DMS 273 (cell line): Measurements from ENCODE around the gene MAPK1IP1L.
"Not testable (repeated sequence)": the region's sequence is repeated elsewhere in the genome, so short reads cannot be mapped to it uniquely, and the experiment has no call there.

Experiments used
- DNase-seq: peaks from one replicate; lab custom pipeline; 2025; ENCODE audit not compliant: unreplicated experiment; lab: John Stamatoyannopoulos, UW

MAPK1IP1L gene

GRCh38 chr14:55051423-55052268 is at the start of gene MAPK1IP1L:
TSS of gene MAPK1IP1L (plus strand) at chr14:55051647. CDS start at chr14:55061684, 10,037 bp downstream.
- DNase-seq: peak; percentile 97

DNA sequence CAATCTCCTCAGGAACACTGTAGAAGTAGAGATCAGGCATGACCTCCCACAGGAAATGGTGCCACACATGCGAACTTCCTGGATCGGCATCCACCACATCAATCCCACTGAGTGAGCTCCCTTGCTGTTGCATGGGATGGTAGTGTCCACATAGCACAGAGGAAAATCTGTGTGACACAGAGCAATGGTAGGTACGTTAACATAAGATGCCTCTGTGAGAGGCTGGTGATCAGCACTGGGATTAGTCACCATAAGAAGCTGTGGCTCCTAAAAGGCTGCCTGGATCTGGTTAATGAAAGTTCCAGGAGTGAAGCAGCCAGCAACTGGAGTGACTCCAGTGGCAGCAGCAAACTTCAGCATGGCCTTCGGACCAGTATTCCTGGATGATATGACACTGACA is 46.4 kb upstream of the MAPK1IP1L start:
- DNase-seq: no peak

GRCh38 chr14:55015006-55015405 is 36.4 kb upstream of the MAPK1IP1L start:
- DNase-seq: no peak

DNA sequence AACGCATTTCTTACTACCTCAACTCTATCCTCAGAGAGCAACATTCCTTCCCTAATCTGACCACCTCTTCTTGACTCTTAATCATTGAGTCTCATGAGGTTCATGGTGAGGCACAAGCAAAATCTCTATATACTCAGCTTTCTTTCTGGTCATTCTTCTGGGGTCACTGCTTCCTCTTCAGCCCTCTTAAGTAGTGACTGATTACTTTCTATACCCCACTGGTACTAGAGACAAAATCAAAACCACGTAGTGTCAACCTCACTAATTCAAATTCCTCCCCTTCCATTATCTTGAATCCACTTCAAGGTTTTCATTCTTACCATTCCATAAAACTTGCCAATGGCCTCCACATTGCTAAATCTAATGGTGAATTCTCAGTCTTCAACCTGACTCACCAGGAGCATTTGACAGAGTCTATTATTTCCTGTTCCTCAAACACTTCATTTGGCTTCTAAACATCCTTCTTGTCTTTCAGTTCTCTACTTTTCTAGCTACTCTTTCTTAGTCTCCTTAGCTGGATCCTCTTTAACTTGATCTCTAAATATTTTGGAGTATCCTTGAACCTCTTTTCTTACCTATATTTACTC is 31.4 kb upstream of the MAPK1IP1L start:
- no peak for DNase-seq

- DNase-seq: not testable (repeated sequence)
Observed at GRCh38 chr14:55024365-55024764, 27.1 kb upstream of the MAPK1IP1L start.

DNA sequence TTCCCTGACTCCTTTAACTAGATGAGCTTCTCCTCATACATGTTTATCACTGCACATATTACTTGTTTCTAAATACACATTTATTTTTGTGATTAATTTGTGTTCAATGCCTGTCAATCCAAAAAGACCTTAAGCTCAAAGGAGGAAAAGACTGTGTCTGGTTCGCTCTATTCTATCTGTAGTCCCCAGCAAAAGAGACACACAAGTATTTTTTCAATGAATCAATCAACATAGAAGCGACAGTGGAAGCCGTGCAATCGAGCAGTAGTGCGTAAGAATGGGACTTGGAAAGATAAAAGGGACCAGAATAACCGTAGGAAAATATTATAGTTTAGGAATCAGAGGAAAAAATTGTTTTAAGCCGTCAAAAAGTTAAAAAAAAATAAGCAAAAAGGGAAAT is 25.5 kb upstream of the MAPK1IP1L start:
- DNase-seq: no peak

DNA sequence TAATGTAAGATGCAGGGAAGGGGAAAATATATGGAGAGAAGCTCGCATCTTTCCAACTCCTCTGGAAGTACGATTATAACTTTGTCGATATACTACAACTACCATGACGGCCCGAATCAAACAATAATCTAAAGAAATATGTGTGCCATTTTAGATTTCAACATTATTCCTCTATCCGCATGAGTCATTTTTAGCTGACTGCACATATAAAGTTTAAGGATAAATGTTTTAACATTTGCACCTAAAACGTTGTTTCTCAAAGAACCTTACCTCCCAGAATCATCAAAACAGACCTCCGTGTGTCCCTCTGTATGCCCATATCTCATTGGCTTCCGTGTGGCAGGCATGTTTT is 25.0 kb upstream of the MAPK1IP1L start:
- DNase-seq: no peak

- DNase-seq: peak; percentile 97
Observed at GRCh38 chr14:55026793-55027561, 24.5 kb upstream of the MAPK1IP1L start, which contains the start of the genes SOCS4 and WDHD1. TSS of gene SOCS4 (plus strand) at chr14:55027236. CDS start at chr14:55043042, 15,806 bp downstream. TSS of gene WDHD1 (minus strand) at chr14:55027099. CDS start at chr14:55026787, 312 bp downstream.

- peak; percentile 16 for DNase-seq
Observed at GRCh38 chr14:55028066-55028465, 23.4 kb upstream of the MAPK1IP1L start.

- no peak for DNase-seq
Observed at GRCh38 chr14:55028476-55028875, 23.0 kb upstream of the MAPK1IP1L start.

DNA sequence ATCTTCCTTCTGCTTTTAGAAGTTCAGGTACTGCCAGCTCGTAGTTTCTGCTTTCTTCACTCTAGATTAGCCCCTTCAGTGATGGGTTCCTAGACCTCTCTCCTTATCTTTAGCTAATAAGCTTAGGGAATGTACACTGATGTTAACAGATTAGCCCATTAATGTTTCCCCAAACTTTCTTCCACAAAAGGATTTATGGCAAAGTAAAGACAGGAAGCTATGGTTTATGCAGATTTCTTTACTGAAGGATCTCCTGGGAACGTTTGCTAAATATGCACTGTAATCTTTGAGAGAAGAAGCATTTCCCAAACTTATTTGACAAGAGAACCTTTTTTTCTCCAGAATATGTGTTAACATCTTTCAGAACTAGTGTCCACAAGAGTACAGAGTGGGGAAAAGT is 20.3 kb upstream of the MAPK1IP1L start:
- DNase-seq: no peak

DNA sequence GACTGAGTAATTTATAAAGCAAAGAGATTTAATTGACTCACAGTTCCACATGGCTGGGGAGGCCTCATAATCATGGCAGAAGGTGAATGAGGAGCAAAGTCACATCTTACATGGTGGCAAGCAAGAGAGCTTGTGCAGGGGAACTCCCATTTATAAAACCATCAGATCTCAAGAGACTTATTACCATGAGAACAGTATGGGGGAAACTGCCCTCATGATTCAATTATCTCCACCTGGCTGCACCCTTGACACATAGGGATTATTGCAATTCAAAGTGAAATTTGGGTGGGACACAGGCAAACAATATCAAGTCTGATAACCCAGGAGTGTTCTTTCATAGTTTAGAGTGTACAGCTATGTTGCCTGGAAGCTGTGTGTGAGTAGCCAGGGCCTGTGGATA is 13.5 kb upstream of the MAPK1IP1L start:
- not testable (repeated sequence) for DNase-seq

- no peak for DNase-seq
Observed at GRCh38 chr14:55038708-55039107, 12.7 kb upstream of the MAPK1IP1L start.

DNA sequence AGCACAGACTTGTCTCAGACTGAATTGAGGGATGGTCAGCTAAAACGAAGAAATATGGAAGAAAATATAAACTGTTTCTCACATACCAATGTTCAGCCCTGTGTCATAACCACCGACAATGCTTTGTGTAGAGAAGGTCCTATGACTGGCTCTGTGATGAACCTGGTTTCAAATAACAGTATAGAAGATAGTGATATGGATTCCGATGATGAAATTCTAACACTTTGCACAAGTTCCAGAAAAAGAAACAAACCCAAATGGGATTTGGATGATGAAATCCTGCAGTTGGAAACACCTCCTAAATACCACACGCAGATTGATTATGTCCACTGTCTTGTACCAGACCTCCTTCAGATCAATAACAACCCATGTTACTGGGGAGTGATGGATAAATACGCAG is 7.9 kb upstream of the MAPK1IP1L start:
- DNase-seq: no peak

DNA sequence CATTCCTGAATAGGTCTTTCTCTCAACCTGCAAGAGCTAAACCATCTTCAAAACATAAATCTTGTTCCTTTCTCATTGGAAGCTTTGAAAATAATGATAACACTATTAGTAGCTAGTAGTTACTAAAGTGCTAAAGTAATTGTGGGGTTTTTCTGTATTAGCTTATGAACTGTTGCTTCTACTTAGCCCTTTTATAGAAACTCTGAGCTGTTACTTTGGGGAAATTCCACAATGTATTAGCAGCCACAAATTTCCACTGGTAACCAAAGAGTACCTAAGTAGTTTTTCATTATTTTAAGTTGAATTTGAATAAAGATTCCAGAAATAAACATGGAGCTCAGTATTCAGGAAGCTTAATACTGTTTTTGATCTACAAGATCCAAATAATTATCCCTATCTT is 6.4 kb upstream of the MAPK1IP1L start:
- no peak for DNase-seq

DNA sequence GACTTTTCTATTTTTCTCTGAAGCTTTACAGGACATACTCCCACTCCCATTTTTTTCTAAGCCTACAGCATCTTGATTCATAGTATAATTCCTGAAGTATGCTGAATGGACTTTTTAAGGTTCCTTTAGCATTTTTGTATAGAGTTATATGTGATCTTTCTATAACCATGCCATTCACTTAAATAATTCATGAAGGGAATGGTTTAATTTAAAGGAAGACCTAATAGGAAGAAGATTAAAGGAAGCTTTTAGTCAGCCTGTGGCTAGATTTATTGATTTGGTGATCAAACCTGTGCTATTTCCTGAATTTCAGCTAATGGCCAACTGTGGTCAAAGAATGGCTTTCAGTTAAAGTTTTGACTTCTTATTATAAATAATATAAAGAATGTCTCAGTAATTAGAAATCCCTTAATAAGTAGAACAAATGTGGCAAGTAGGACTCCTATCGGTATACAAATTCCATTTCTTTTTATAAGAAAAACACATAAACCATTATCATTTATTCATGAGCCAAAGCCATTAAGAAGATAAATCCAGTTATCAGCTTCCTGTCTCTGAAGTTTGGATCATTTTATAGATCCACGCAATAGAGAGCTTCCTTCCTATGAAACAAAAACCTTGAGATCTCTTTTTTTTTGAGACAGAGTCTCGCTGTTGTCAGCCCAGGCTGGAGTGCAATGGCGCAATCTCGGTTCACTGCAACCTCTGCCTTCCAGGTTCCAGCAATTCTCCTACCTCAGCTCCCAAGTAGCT is 4.0 kb upstream of the MAPK1IP1L start:
- DNase-seq: no peak

DNA sequence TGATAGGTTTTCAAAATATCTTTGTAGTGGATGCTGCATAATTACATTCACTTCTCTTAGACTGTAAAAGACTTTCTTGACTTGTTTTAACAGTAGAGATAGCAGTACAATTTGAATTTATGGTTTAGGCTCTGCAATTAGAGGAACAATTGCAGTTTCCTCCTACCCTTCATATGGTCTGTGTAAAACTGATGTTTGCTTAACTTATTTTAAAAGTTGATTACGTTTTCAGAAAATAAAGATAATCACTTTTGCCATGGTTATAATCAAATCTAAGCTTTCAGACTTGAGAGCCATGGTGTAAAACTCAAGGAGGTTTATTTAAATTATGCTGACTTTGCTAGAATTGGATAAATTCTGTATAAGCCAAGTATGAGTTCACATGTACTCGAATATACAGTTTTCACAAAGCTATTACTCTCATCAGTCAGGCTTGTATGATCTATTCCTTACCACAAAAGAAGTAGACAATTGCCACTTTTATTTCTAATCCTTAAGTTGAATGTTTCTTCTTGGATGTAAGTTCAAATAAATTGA is 2.5 kb upstream of the MAPK1IP1L start:
- no peak for DNase-seq

DNA sequence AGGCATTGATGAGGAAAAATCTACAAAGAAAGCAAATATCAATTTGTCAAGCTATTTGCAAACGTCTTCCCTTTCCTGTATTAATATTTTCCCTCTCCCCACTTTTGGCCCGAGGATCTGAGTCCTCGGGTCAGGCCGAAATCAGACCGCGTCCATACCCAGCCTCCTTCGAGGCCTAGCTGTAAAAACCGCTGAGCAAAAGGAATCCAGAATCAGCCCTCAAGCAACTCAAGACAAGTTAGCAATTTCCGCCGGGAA is 353 bp upstream of the MAPK1IP1L start:
- no peak for DNase-seq

DNA sequence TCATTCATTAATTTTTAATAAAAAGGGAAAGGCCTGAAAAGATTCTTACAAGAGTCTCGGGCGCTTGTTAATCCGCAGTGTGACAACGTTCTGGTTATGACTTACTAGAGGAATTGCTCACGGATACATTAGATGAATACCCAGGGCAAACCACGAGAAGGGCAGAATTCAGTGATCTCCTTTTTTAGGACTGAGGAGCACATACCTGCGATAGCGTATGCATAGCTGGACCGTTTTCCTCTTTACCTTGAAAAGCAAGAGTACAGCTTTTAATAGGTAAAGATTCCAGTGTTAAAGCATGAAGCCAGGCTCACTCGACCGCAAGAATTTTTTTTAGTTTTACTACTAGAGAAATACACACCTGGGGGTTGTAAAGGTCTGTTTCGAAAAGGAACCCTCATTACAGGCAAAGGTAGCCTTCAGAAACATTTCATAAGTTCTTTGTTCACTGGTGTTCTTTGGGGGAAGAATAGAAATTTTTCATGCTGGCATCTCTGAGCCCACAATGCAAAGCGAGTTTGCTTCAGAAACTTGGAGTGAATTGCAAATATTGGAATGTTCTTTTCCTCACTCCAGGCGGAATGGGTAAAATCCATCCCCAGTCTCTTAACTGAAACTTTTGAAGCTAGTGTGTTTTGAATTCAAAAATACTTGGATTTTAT is 953 bp downstream of the MAPK1IP1L start:
- DNase-seq: no peak

DNA sequence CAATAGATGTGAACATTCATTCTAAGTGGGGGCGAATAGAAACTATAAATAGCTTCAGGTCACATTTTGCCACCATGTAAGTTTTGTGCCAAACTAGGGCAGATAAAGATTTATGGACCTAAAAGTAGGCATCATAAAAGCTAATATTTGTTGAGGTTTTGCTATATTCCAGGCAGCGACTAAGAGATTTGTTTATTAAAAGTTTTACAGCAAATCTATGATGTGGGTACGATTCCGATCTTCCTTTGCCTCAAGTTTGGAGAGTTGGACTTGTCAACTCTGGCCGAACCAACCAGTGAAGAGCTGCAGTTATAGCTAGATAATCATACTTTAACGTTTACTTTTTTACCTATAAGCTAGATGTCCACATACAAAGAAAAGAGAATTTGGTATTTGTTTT is 1.6 kb downstream of the MAPK1IP1L start:
- no peak for DNase-seq
